Smooth muscle cell (in vitro differentiated cells): Measurements from ENCODE around the gene PRDM10. TPM values are rescaled to one million over a fixed set of nuclear protein-coding genes. Genes with fewer than 3 reads are reported as not detected.

Experiments
- DNase-seq: peaks from one replicate; lab custom pipeline; 2025; ENCODE audit not compliant: unreplicated experiment; lab: John Stamatoyannopoulos, UW
- H2AFZ ChIP-seq: fragments of 200-600 bp; sonication (generic); 2 replicates; pipeline ENCODE4 v1.6.0; 2016; ENCODE audit warnings: antibody characterized with exemption, low read depth, mild to moderate bottlenecking
- H3F3A ChIP-seq: fragments of 200-600 bp; sonication (generic); 2 replicates; pipeline ENCODE4 v1.6.0; 2017; ENCODE audit warnings: antibody characterized with exemption, low read depth
- H3K27ac ChIP-seq: fragments of 200-600 bp; sonication (generic); 2 replicates; pipeline ENCODE4 v1.5.1; 2016; ENCODE audit warnings: low read depth, mild to moderate bottlenecking
- H3K27me3 ChIP-seq: fragments of 200-600 bp; sonication (generic); 2 replicates; pipeline ENCODE4 v1.6.1; 2016; ENCODE audit warnings: low read depth, mild to moderate bottlenecking
- H3K36me3 ChIP-seq: fragments of 200-600 bp; sonication (generic); 2 replicates; pipeline ENCODE4 v1.5.1; 2016; ENCODE audit warnings: low read depth
- H3K4me1 ChIP-seq: fragments of 200-600 bp; sonication (generic); 2 replicates; pipeline ENCODE4 v1.5.1; 2016; ENCODE audit warnings: low read depth
- H3K4me2 ChIP-seq: fragments of 200-600 bp; sonication (generic); 2 replicates; pipeline ENCODE4 v1.6.0; 2016; ENCODE audit warnings: mild to moderate bottlenecking
- H3K4me3 ChIP-seq: fragments of 200-600 bp; sonication (generic); 2 replicates; pipeline ENCODE4 v1.5.1; 2016; ENCODE audit warnings: mild to moderate bottlenecking
- H3K79me2 ChIP-seq: fragments of 200-600 bp; sonication (generic); 2 replicates; pipeline ENCODE4 v1.6.0; 2016; ENCODE audit warnings: low read depth, mild to moderate bottlenecking
- H3K9ac ChIP-seq: fragments of 200-600 bp; sonication (generic); 2 replicates; pipeline ENCODE4 v1.6.0; 2016; ENCODE audit warnings: low read depth
- H3K9me3 ChIP-seq: fragments of 200-600 bp; sonication (generic); replicated peaks from 2 replicates; pipeline ENCODE4 v1.5.1; 2016; ENCODE audit warnings: low read depth
- H4K20me1 ChIP-seq: fragments of 200-600 bp; sonication (generic); 2 replicates; pipeline ENCODE4 v1.6.0; 2016; ENCODE audit warnings: low read depth
- CTCF ChIP-seq: fragments of 200-600 bp; sonication (generic); IDR thresholded peaks from 2 replicates; pipeline ENCODE4 v1.5.1; 2017; ENCODE audit warnings: borderline replicate concordance, mild to moderate bottlenecking, antibody characterized with exemption; ENCODE audit not compliant: insufficient read depth, poor library complexity, severe bottlenecking
- WGBS: methylation state at CpG from one replicate; pipeline ENCODE4 v1.1.7; 2016; ENCODE audit warnings: low lambda C conversion rate; 5-methylcytosine and 5-hydroxymethylcytosine counted together
- polyA plus RNA-seq: library from polyadenylated mRNA; unstranded; fragments of >200 nt; fragmentation: Nextera tagmentation; extraction: Ambion mirVana; gene quantifications from 2 replicates; pipeline ENCODE4 v1.2.1, GENCODE V29; 2016
- total RNA-seq: library from RNA; depleted of rRNA; stranded (reverse); fragments of >200 nt; gene quantifications from 2 replicates; pipeline ENCODE4 v1.2.3, GENCODE V29; 2014

The PRDM10 gene
- total and polyA plus RNA-seq, 2 experiments from 2014 or later, result 3.7 to 12.2 TPM

GRCh38 chr11:129855086-129855485 lies 147.5 kb downstream of the PRDM10 start:
- Histone ChIP-seq H3K27me3 (no peaks in the 10 kb centered on the region), H3K36me3 (no peaks in the 10 kb centered on the region), H3K9ac (no peak overlapping the region), H3K4me3 (no peak overlapping the region), H3K4me1 (no peaks in the 10 kb centered on the region), H3K4me2 (no peak overlapping the region), H3F3A (no peaks in the 10 kb centered on the region), H3K79me2 (no peaks in the 10 kb centered on the region), H2AFZ (no peak overlapping the region), H3K9me3 (no peaks in the 10 kb centered on the region), H4K20me1 (no peaks in the 10 kb centered on the region), H3K27ac (no peak overlapping the region)
- no peak for TF ChIP-seq CTCF
- WGBS, result 89% methylated on average over 11 of the region's 11 CpGs
- DNase-seq, result no peak

GRCh38 chr11:129854232-129854805 lies 148.3 kb downstream of the PRDM10 start:
- WGBS, result 78% methylated on average over 7 of the region's 7 CpGs

GRCh38 chr11:129853518-129854231 lies 149.0 kb downstream of the PRDM10 start:
- H3K27ac ChIP-seq, result no peak overlapping the region

More at GRCh38 chr11:129854232-129854805, 148.3 kb downstream of the PRDM10 start:
- no peak overlapping the region for H3K4me3 ChIP-seq
- H3K4me1 ChIP-seq, result no peaks in the 10 kb centered on the region
- no peaks in the 10 kb centered on the region for H3F3A ChIP-seq
- H3K9me3 ChIP-seq, result no peaks in the 10 kb centered on the region
- TF ChIP-seq CTCF, result no peak
- DNase-seq, result no peak
- no peak overlapping the region for H3K9ac ChIP-seq
- no peaks in the 10 kb centered on the region for H3K27me3 ChIP-seq
- no peaks in the 10 kb centered on the region for H3K36me3 ChIP-seq
- no peaks in the 10 kb centered on the region for H4K20me1 ChIP-seq
- no peak overlapping the region for H3K4me2 ChIP-seq
- no peaks in the 10 kb centered on the region for H3K79me2 ChIP-seq
- H2AFZ ChIP-seq, result no peak overlapping the region
- no peak overlapping the region for H3K27ac ChIP-seq

More at GRCh38 chr11:129853518-129854231, 149.0 kb downstream of the PRDM10 start:
- Histone ChIP-seq H3K9me3 (no peaks in the 10 kb centered on the region), H2AFZ (no peak overlapping the region), H3F3A (no peaks in the 10 kb centered on the region), H3K4me1 (no peaks in the 10 kb centered on the region), H3K4me2 (no peak overlapping the region), H3K27me3 (no peaks in the 10 kb centered on the region), H3K79me2 (no peaks in the 10 kb centered on the region), H3K9ac (no peak overlapping the region), H4K20me1 (no peaks in the 10 kb centered on the region), H3K4me3 (no peak overlapping the region), H3K36me3 (no peaks in the 10 kb centered on the region)
- DNase-seq, result no peak
- TF ChIP-seq CTCF, result no peak
- WGBS, result 45% methylated on average over 10 of the region's 10 CpGs
